ENCODE measurements around the gene RADX.

Gene RADX

DNA sequence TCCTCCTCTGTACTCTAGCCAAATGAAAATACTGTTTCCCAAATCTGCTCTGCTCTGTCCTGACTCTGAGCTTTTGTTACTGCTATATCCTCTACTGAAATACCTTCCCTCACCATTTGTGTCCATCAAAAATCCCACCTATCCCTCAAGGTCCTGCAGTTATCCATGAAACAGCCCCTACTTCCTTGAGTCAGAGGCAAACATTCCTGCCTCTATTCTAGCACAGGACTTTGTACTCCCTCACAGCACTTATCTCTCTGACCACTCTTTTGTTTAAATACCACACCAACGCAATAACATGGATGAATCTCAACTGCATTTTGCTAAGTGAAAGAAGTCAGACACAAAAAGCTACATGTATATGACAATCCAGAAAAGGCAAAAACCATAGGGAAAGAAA is 104.2 kb downstream of the RADX start:
- TF ChIP-seq POLR2AphosphoS5 (IDR thresholded peaks at IDR 0.05; ENCODE audit: low read depth, low read length), result no peak
- no peak for TF ChIP-seq SIN3A (IDR thresholded peaks at IDR 0.05; ENCODE audit: borderline replicate concordance, insufficient read depth, low read length)
- TF ChIP-seq, protein P1, sequence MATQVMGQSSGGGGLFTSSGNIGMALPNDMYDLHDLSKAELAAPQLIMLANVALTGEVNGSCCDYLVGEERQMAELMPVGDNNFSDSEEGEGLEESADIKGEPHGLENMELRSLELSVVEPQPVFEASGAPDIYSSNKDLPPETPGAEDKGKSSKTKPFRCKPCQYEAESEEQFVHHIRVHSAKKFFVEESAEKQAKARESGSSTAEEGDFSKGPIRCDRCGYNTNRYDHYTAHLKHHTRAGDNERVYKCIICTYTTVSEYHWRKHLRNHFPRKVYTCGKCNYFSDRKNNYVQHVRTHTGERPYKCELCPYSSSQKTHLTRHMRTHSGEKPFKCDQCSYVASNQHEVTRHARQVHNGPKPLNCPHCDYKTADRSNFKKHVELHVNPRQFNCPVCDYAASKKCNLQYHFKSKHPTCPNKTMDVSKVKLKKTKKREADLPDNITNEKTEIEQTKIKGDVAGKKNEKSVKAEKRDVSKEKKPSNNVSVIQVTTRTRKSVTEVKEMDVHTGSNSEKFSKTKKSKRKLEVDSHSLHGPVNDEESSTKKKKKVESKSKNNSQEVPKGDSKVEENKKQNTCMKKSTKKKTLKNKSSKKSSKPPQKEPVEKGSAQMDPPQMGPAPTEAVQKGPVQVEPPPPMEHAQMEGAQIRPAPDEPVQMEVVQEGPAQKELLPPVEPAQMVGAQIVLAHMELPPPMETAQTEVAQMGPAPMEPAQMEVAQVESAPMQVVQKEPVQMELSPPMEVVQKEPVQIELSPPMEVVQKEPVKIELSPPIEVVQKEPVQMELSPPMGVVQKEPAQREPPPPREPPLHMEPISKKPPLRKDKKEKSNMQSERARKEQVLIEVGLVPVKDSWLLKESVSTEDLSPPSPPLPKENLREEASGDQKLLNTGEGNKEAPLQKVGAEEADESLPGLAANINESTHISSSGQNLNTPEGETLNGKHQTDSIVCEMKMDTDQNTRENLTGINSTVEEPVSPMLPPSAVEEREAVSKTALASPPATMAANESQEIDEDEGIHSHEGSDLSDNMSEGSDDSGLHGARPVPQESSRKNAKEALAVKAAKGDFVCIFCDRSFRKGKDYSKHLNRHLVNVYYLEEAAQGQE (IDR thresholded peaks at IDR 0.05; ENCODE audit: insufficient read depth in 1 of 2, low read depth in 2 of 2, low read length in 2 of 2), result no peak
- no peak for TF ChIP-seq TAF1 (IDR thresholded peaks at IDR 0.05; ENCODE audit: borderline replicate concordance, insufficient read depth, low read length)
- no peak for TF ChIP-seq FOXP2 (optimal IDR thresholded peaks at IDR 0.05; ENCODE audit: borderline replicate concordance, extremely low read depth, extremely low read length, insufficient read depth)

GRCh38 chrX:106716463-106716862 is 104.7 kb downstream of the RADX start:
- TF ChIP-seq TAF1 (IDR thresholded peaks at IDR 0.05; ENCODE audit: borderline replicate concordance, insufficient read depth, low read length), result no peak
- TF ChIP-seq SIN3A (IDR thresholded peaks at IDR 0.05; ENCODE audit: borderline replicate concordance, insufficient read depth, low read length), result no peak
- no peak for TF ChIP-seq POLR2AphosphoS5 (IDR thresholded peaks at IDR 0.05; ENCODE audit: low read depth, low read length)
- TF ChIP-seq, protein P1 (IDR thresholded peaks at IDR 0.05; ENCODE audit: insufficient read depth in 1 of 2, low read depth in 2 of 2, low read length in 2 of 2), result no peak
- no peak for TF ChIP-seq FOXP2 (optimal IDR thresholded peaks at IDR 0.05; ENCODE audit: borderline replicate concordance, extremely low read depth, extremely low read length, insufficient read depth)

GRCh38 chrX:106718709-106719108 is 106.9 kb downstream of the RADX start:
- TF ChIP-seq, protein P1 (IDR thresholded peaks at IDR 0.05; ENCODE audit: insufficient read depth in 1 of 2, low read depth in 2 of 2, low read length in 2 of 2), result no peak
- no peak for TF ChIP-seq TAF1 (IDR thresholded peaks at IDR 0.05; ENCODE audit: borderline replicate concordance, insufficient read depth, low read length)
- no peak for TF ChIP-seq POLR2AphosphoS5 (IDR thresholded peaks at IDR 0.05; ENCODE audit: low read depth, low read length)
- TF ChIP-seq SIN3A (IDR thresholded peaks at IDR 0.05; ENCODE audit: borderline replicate concordance, insufficient read depth, low read length), result no peak
- no peak for TF ChIP-seq FOXP2 (optimal IDR thresholded peaks at IDR 0.05; ENCODE audit: borderline replicate concordance, extremely low read depth, extremely low read length, insufficient read depth)

DNA sequence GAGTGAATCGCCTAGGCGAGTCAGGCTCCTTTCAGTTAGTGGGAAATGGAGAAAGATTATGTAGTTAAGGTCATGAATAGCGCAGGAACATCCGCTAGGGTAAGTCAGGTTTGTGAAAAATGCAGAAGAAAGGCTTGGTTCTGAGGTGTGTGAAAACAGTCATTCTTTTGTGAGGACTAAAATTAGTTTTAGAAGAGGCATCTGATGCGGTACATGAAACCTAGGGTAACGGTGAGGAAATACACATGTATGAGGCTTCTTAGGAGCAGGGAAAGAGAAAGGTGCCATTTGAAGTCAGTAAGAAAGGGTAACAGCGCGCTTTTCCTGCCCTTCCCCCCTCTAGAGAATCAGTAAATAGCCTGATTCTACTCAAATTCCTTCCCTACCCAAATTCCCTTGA is 114.2 kb downstream of the RADX start:
- no peak for TF ChIP-seq SIN3A (IDR thresholded peaks at IDR 0.05; ENCODE audit: borderline replicate concordance, insufficient read depth, low read length)
- TF ChIP-seq, protein P1 (IDR thresholded peaks at IDR 0.05; ENCODE audit: insufficient read depth in 1 of 2, low read depth in 2 of 2, low read length in 2 of 2), result no peak
- TF ChIP-seq TAF1 (IDR thresholded peaks at IDR 0.05; ENCODE audit: borderline replicate concordance, insufficient read depth, low read length), result no peak
- no peak for TF ChIP-seq FOXP2 (optimal IDR thresholded peaks at IDR 0.05; ENCODE audit: borderline replicate concordance, extremely low read depth, extremely low read length, insufficient read depth)
- no peak for TF ChIP-seq POLR2AphosphoS5 (IDR thresholded peaks at IDR 0.05; ENCODE audit: low read depth, low read length)
